Uterus (tissue), 4 donors: Measurements from ENCODE around the gene NPEPL1. TPM values are rescaled to one million over a fixed set of nuclear protein-coding genes. Genes with fewer than 3 reads are reported as not detected.

Experiments
- DNase-seq, 2 donors: peaks; one replicate each; pipeline ENCODE4 v3.0.0-alpha.2; 2019 to 2020
- H3K27ac ChIP-seq, 2 donors: fragments of 200-600 bp; sonication (generic); 1 replicate in 1 of 2; 2 replicates in 1 of 2; pipeline ENCODE4 v1.5.1; 2016 to 2018
- H3K27me3 ChIP-seq, 2 donors: fragments of 200-600 bp; sonication (generic); one replicate each; pipeline ENCODE4 v1.5.1; 2018 to 2019; ENCODE audit warnings: control low read depth in 1 of 2
- H3K36me3 ChIP-seq, 2 donors: fragments of 200-600 bp; sonication (generic); one replicate each; pipeline ENCODE4 v1.5.1; 2019; ENCODE audit warnings: control low read depth in 1 of 2
- H3K4me1 ChIP-seq, 2 donors: fragments of 200-600 bp; sonication (generic); one replicate each; pipeline ENCODE4 v1.5.1; 2018 to 2019; ENCODE audit warnings: control low read depth in 1 of 2
- H3K4me3 ChIP-seq, 2 donors: fragments of 200-600 bp; sonication (generic); 1 replicate in 1 of 2; 2 replicates in 1 of 2; pipeline ENCODE4 v1.5.1; 2018 to 2019; ENCODE audit warnings: mild to moderate bottlenecking in 1 of 2
- H3K9me3 ChIP-seq, 2 donors: fragments of 200-600 bp; sonication (generic); one replicate each; pipeline ENCODE4 v1.5.1; 2019; ENCODE audit warnings: control low read depth in 1 of 2
- CTCF ChIP-seq, 4 experiments: fragments of 200-600 bp in 2 of 4; fragments of 450-650 bp in 2 of 4; sonication (generic) in 2 of 4; IDR thresholded peaks; one replicate each; pipeline ENCODE4 v1.5.1; 2016 to 2019; ENCODE audit warnings: antibody characterized with exemption in 4 of 4, mild to moderate bottlenecking in 2 of 4, moderate library complexity in 1 of 4
- POLR2A ChIP-seq, 2 donors: fragments of 450-650 bp; IDR thresholded peaks; one replicate each; pipeline ENCODE4 v1.6.1; 2016; ENCODE audit warnings: antibody characterized with exemption in 2 of 2, mild to moderate bottlenecking in 1 of 2, moderate library complexity in 1 of 2
- intact Hi-C: fragments of 100-400 bp; cut with DNase I; formaldehyde crosslinking; loops from one replicate; pipeline ENCODE4 v1.15.1; 2023; ENCODE audit warnings: low total_unique reads
- total RNA-seq, 4 donors: library from RNA; depleted of rRNA in 3 of 4; stranded (reverse); fragments of >200 nt in 3 of 4; gene quantifications; one replicate each; pipeline versions ENCODE4 v1.1.0 to v1.2.4, GENCODE V29; 2014 to 2023
- donor health status: DM: yes; HTN: yes; CAD: no.

NPEPL1 gene
- total RNA-seq, 4 donors from 2014 or later: 14.1 to 35.2 (median 24.7) TPM

GRCh38 chr20:58668901-58669286 lies 23.7 kb upstream of the NPEPL1 start:
- intact Hi-C loops: no loop called here
- H3K36me3 ChIP-seq: no peaks in the 10 kb centered on the region

GRCh38 chr20:58669287-58670006 lies 23.2 kb upstream of the NPEPL1 start:
- H3K27ac ChIP-seq: no peak overlapping the region
- H3K4me3 ChIP-seq: no peak overlapping the region
- no peaks in the 10 kb centered on the region for H3K27me3 ChIP-seq
- no peaks in the 10 kb centered on the region for H3K4me1 ChIP-seq
- no peaks in the 10 kb centered on the region for H3K9me3 ChIP-seq
- DNase-seq: no peak
- TF ChIP-seq POLR2A (IDR thresholded peaks at IDR 0.05) (no peak), CTCF (IDR thresholded peaks at IDR 0.05) (no peak)
- intact Hi-C loops: no loop called here
- H3K36me3 ChIP-seq: no peaks in the 10 kb centered on the region

More at GRCh38 chr20:58668901-58669286, 23.7 kb upstream of the NPEPL1 start:
- H3K27me3 ChIP-seq: no peaks in the 10 kb centered on the region
- no peaks in the 10 kb centered on the region for H3K9me3 ChIP-seq
- H3K4me1 ChIP-seq: no peaks in the 10 kb centered on the region
- no peak for DNase-seq
- TF ChIP-seq CTCF (IDR thresholded peaks at IDR 0.05) (no peak), POLR2A (IDR thresholded peaks at IDR 0.05) (no peak)
- no peak overlapping the region for H3K4me3 ChIP-seq
- no peak overlapping the region for H3K27ac ChIP-seq

- intact Hi-C loops: no loop called here
- Histone ChIP-seq H3K4me1 (no peaks in the 10 kb centered on the region), H3K27ac (no peak overlapping the region), H3K27me3 (no peaks in the 10 kb centered on the region), H3K36me3 (no peaks in the 10 kb centered on the region), H3K9me3 (no peaks in the 10 kb centered on the region), H3K4me3 (no peak overlapping the region)
- DNase-seq: no peak
- TF ChIP-seq CTCF (IDR thresholded peaks at IDR 0.05): no peak
Observed at GRCh38 chr20:58670102-58670501, 22.5 kb upstream of the NPEPL1 start.

- no peak for TF ChIP-seq POLR2A (IDR thresholded peaks at IDR 0.05)
- no peak for TF ChIP-seq CTCF (IDR thresholded peaks at IDR 0.05)
- H3K4me1 ChIP-seq: no peaks in the 10 kb centered on the region
- no peak overlapping the region for H3K4me3 ChIP-seq
- no peaks in the 10 kb centered on the region for H3K36me3 ChIP-seq
- intact Hi-C loops: no loop called here
- H3K27ac ChIP-seq: no peak overlapping the region
- no peaks in the 10 kb centered on the region for H3K27me3 ChIP-seq
- DNase-seq: no peak
- H3K9me3 ChIP-seq: no peaks in the 10 kb centered on the region
Observed at GRCh38 chr20:58670659-58671058, 21.9 kb upstream of the NPEPL1 start.

GRCh38 chr20:58673119-58673518 lies 19.5 kb upstream of the NPEPL1 start:
- intact Hi-C loops: no loop called here
- DNase-seq: no peak
- TF ChIP-seq CTCF (IDR thresholded peaks at IDR 0.05) (no peak), POLR2A (IDR thresholded peaks at IDR 0.05) (no peak)
- H3K36me3 ChIP-seq: no peaks in the 10 kb centered on the region
- no peaks in the 10 kb centered on the region for H3K9me3 ChIP-seq
- H3K4me1 ChIP-seq: no peaks in the 10 kb centered on the region
- no peak overlapping the region for H3K4me3 ChIP-seq
- H3K27me3 ChIP-seq: no peaks in the 10 kb centered on the region
- no peak overlapping the region for H3K27ac ChIP-seq
